Neural progenitor cell (in vitro differentiated cells): ENCODE results near the gene MFAP1. TPM values are rescaled to one million over a fixed set of nuclear protein-coding genes. Genes with fewer than 3 reads are reported as not detected.
A peak's percentile ranks its signal among the peaks of the same experiment; 100 is the strongest.

ENCODE experiments used
- DNase-seq: peaks from one replicate; pipeline ENCODE4 v3.0.0-alpha.2; 2016; ENCODE audit warnings: low spot score
- H2AFZ ChIP-seq: fragments of 200-600 bp; sonication (generic); replicated peaks from 2 replicates; pipeline ENCODE4 v1.6.1; 2016; ENCODE audit warnings: antibody characterized with exemption
- H3F3A ChIP-seq: fragments of 200-600 bp; sonication (generic); 2 replicates; pipeline ENCODE4 v1.6.1; 2016; ENCODE audit warnings: antibody characterized with exemption, low read depth
- H3K27ac ChIP-seq: fragments of 200-600 bp; sonication (generic); 2 replicates; pipeline ENCODE4 v1.5.1; 2016; ENCODE audit warnings: mild to moderate bottlenecking
- H3K27me3 ChIP-seq: fragments of 200-600 bp; sonication (generic); 2 replicates; pipeline ENCODE4 v1.6.1; 2016; ENCODE audit warnings: mild to moderate bottlenecking, moderate library complexity
- H3K36me3 ChIP-seq: fragments of 200-600 bp; sonication (generic); 2 replicates; pipeline ENCODE4 v1.5.1; 2016
- H3K4me1 ChIP-seq: fragments of 200-600 bp; sonication (generic); 2 replicates; pipeline ENCODE4 v1.6.1; 2016; ENCODE audit warnings: mixed run types
- H3K4me2 ChIP-seq: fragments of 200-600 bp; sonication (generic); 2 replicates; pipeline ENCODE4 v1.6.1; 2016
- H3K4me3 ChIP-seq: fragments of 200-600 bp; sonication (generic); 2 replicates; pipeline ENCODE4 v1.5.1; 2016
- H3K79me2 ChIP-seq: fragments of 200-600 bp; sonication (generic); 2 replicates; pipeline ENCODE4 v1.6.1; 2016; ENCODE audit warnings: low read depth
- H3K9ac ChIP-seq: fragments of 200-600 bp; sonication (generic); 2 replicates; pipeline ENCODE4 v1.6.1; 2016
- H3K9me3 ChIP-seq: fragments of 200-600 bp; sonication (generic); 2 replicates; pipeline ENCODE4 v1.5.1; 2016; ENCODE audit warnings: low read depth
- H4K20me1 ChIP-seq: fragments of 200-600 bp; sonication (generic); 2 replicates; pipeline ENCODE4 v1.6.1; 2016; ENCODE audit warnings: low read depth
- H3K27ac Mint-ChIP-seq: 3 replicates; pipeline ENCODE4 v1.8.0; 2021; ENCODE audit warnings: mixed read lengths
- H3K27me3 Mint-ChIP-seq: 2 replicates; pipeline ENCODE4 v1.8.0; 2022; ENCODE audit warnings: low read depth, mild to moderate bottlenecking, inconsistent platforms, moderate library complexity, mixed read lengths; ENCODE audit not compliant: insufficient read depth
- H3K36me3 Mint-ChIP-seq: 3 replicates; pipeline ENCODE4 v1.8.0; 2021; ENCODE audit warnings: mixed read lengths
- H3K4me1 Mint-ChIP-seq: 3 replicates; pipeline ENCODE4 v1.8.0; 2021; ENCODE audit warnings: mixed read lengths
- H3K4me3 Mint-ChIP-seq: 3 replicates; pipeline ENCODE4 v1.8.0; 2021; ENCODE audit warnings: mild to moderate bottlenecking, moderate library complexity, mixed read lengths
- H3K9me3 Mint-ChIP-seq: 3 replicates; pipeline ENCODE4 v1.8.0; 2020; ENCODE audit warnings: mixed read lengths
- EZH2 ChIP-seq: fragments of 200-600 bp; sonication (generic); IDR thresholded peaks from 2 replicates; pipeline ENCODE4 v1.6.1; 2017; ENCODE audit warnings: antibody characterized with exemption, mild to moderate bottlenecking, moderate library complexity
- EZH2phosphoT487 ChIP-seq: fragments of 200-600 bp; sonication (generic); IDR thresholded peaks from 2 replicates; pipeline ENCODE4 v1.6.1; 2017; ENCODE audit warnings: antibody characterized with exemption
- total RNA-seq: library from RNA; depleted of rRNA; stranded (reverse); fragments of >200 nt; gene quantifications from 2 replicates; pipeline ENCODE4 v1.2.3, GENCODE V29; 2015; ENCODE audit warnings: low replicate concordance
- TF ChIP-seq, protein P1 (sequence below): fragments of 200-600 bp; sonication (generic); IDR thresholded peaks from 2 replicates; pipeline ENCODE4 v1.5.1; 2017; ENCODE audit warnings: antibody characterized with exemption, mild to moderate bottlenecking

The MFAP1 gene
- total RNA-seq, 1 donor from 2014 or later = 47.3 TPM

DNA sequence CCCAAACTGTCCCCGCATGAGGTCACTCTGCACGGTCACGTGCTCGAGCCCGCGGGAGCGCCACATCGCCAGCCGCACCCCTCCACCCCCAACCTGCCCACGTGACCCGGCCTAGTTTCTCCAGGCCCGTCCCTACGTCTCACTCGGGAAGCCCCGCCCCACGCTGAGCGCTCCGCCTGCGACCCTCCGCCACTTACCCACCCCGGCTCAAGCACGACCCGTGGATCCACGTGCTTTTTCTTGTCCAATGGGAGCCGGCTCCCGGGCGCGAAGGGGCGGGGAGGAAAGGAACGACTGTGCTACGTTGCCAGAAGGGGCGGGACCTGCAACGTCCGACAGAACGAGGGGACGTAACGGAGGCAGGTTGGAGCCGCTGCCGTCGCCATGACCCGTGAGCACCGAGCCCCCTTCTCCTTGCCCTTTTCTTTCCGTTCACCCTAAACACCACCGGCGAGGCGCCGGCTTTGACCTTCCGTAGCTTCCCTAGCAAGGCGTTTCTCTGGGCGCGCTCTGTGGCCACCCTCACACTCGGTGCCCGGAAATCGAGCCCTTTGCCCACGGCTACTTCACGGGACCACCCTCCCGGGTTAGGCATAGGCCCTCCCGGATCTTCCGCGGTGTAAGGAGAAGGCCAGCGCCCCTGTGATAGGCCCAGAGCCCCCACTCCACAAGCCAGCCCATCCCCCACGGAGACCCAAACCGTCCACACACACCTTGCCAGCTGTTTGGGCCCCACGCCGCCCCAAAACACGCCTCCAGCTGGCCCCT lies 32.3 kb downstream of the MFAP1 start, which contains the start of gene SERF2:
Gene SERF2 (plus strand): TSS at position 328 of the 768 bp plus-strand sequence. CDS start 57 bp downstream, at position 385.
- Histone ChIP-seq H3K4me3 (peak within 1 kb of the TSS; percentile 99), H3K9me3 (no peaks in the 10 kb centered on the region), H3K4me1 (peaks cover 13% of the 10 kb centered on the region), H3K36me3 (no peaks in the 10 kb centered on the region), H3K79me2 (peaks cover 31% of the 10 kb centered on the region), H3K9ac (peak within 1 kb of the TSS; percentile 79), H3K27ac (peak within 1 kb of the TSS; percentile 72), H4K20me1 (peaks cover 38% of the 10 kb centered on the region), H2AFZ (peak within 1 kb of the TSS; percentile 37), H3K27me3 (no peaks in the 10 kb centered on the region), H3K4me2 (peak within 1 kb of the TSS; percentile 94), H3F3A (peaks cover 30% of the 10 kb centered on the region)
- no peak for TF ChIP-seq EZH2
- TF ChIP-seq, protein P1, sequence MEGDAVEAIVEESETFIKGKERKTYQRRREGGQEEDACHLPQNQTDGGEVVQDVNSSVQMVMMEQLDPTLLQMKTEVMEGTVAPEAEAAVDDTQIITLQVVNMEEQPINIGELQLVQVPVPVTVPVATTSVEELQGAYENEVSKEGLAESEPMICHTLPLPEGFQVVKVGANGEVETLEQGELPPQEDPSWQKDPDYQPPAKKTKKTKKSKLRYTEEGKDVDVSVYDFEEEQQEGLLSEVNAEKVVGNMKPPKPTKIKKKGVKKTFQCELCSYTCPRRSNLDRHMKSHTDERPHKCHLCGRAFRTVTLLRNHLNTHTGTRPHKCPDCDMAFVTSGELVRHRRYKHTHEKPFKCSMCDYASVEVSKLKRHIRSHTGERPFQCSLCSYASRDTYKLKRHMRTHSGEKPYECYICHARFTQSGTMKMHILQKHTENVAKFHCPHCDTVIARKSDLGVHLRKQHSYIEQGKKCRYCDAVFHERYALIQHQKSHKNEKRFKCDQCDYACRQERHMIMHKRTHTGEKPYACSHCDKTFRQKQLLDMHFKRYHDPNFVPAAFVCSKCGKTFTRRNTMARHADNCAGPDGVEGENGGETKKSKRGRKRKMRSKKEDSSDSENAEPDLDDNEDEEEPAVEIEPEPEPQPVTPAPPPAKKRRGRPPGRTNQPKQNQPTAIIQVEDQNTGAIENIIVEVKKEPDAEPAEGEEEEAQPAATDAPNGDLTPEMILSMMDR = no peak
- no peak for TF ChIP-seq EZH2phosphoT487
- Mint-ChIP-seq H3K9me3 (no peaks in the 10 kb centered on the region), H3K27ac (peak within 1 kb of the TSS; percentile 98), H3K4me3 (peak within 1 kb of the TSS; percentile 98), H3K36me3 (peaks cover 30% of the 10 kb centered on the region), H3K4me1 (peaks cover 32% of the 10 kb centered on the region), H3K27me3 (peaks cover 7% of the 10 kb centered on the region)
- DNase-seq = peak; percentile 99

DNA sequence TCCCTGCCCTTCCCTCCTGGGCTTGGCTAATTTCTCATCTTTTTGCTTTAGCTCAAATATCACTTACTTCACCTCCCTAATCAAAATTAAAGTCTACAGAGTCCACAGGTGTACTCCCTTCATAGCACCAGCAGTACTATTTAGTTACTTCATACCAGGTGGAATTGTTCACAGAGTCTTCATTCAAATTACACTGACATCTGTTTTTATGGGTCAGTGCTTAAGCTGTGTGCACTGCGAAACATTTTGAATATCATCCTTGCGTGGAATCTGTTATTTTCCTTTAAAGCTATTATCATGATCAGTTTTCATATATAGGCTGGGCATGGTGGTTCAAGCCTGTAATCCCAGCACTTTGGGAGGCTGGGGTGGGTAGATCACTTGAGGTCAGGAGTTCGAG lies 35.1 kb downstream of the MFAP1 start:
- Histone ChIP-seq H3K4me2 (no peak overlapping the region), H3F3A (peaks cover 14% of the 10 kb centered on the region), H3K27me3 (no peaks in the 10 kb centered on the region), H3K36me3 (no peaks in the 10 kb centered on the region), H2AFZ (no peak overlapping the region), H3K4me3 (no peak overlapping the region), H4K20me1 (peaks cover 16% of the 10 kb centered on the region), H3K4me1 (peaks cover 9% of the 10 kb centered on the region), H3K9me3 (no peaks in the 10 kb centered on the region), H3K79me2 (peaks cover 23% of the 10 kb centered on the region), H3K27ac (no peak overlapping the region), H3K9ac (no peak overlapping the region)
- DNase-seq = no peak
- H3K27me3 Mint-ChIP-seq = peaks cover 5% of the 10 kb centered on the region
- no peaks in the 10 kb centered on the region for H3K9me3 Mint-ChIP-seq
- TF ChIP-seq EZH2phosphoT487 (no peak), EZH2 (no peak)
- TF ChIP-seq, protein P1 = no peak
- no peak overlapping the region for H3K4me3 Mint-ChIP-seq
- H3K4me1 Mint-ChIP-seq = peaks cover 21% of the 10 kb centered on the region
- H3K36me3 Mint-ChIP-seq = peaks cover 10% of the 10 kb centered on the region
- H3K27ac Mint-ChIP-seq = no peak overlapping the region

DNA sequence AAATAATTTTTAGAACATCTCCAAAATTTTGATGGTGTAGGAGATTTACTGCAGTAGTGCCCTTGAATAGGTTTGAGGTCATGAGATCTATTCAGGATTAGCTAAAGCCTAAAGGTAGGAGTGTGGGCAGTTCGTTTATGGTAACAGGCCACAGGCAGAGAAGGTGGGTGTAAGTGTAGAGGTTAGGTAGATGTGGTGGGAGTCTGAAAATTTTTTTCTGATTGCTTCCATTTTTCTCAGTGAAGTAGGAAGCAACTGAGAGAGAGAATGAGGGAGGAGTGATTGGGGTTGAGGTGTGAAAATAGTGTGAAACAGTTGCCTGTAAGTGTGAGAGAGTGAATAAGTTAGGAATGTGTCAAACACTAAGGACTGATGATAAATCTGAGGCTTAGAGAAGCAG lies 45.5 kb downstream of the MFAP1 start:
- H3K9me3 Mint-ChIP-seq = no peaks in the 10 kb centered on the region
- Histone ChIP-seq H3K4me1 (no peaks in the 10 kb centered on the region), H3K36me3 (no peaks in the 10 kb centered on the region), H4K20me1 (peaks cover 11% of the 10 kb centered on the region), H3K79me2 (no peaks in the 10 kb centered on the region), H2AFZ (no peak overlapping the region), H3K27ac (no peak overlapping the region), H3K4me3 (no peak overlapping the region), H3K9ac (no peak overlapping the region), H3K4me2 (no peak overlapping the region), H3K9me3 (no peaks in the 10 kb centered on the region), H3F3A (peaks cover 35% of the 10 kb centered on the region), H3K27me3 (peaks cover 19% of the 10 kb centered on the region)
- no peaks in the 10 kb centered on the region for H3K4me1 Mint-ChIP-seq
- TF ChIP-seq EZH2phosphoT487 = no peak
- TF ChIP-seq, protein P1 = no peak
- TF ChIP-seq EZH2 = no peak
- no peak overlapping the region for H3K4me3 Mint-ChIP-seq
- peaks cover 7% of the 10 kb centered on the region for H3K27me3 Mint-ChIP-seq
- no peaks in the 10 kb centered on the region for H3K36me3 Mint-ChIP-seq
- H3K27ac Mint-ChIP-seq = no peak overlapping the region
- DNase-seq = no peak
